ENCODE results near the gene BTAF1.
"Not testable (repeated sequence)": the region's sequence is repeated elsewhere in the genome, so short reads cannot be mapped to it uniquely, and the experiment has no call there.

BTAF1 gene

DNA sequence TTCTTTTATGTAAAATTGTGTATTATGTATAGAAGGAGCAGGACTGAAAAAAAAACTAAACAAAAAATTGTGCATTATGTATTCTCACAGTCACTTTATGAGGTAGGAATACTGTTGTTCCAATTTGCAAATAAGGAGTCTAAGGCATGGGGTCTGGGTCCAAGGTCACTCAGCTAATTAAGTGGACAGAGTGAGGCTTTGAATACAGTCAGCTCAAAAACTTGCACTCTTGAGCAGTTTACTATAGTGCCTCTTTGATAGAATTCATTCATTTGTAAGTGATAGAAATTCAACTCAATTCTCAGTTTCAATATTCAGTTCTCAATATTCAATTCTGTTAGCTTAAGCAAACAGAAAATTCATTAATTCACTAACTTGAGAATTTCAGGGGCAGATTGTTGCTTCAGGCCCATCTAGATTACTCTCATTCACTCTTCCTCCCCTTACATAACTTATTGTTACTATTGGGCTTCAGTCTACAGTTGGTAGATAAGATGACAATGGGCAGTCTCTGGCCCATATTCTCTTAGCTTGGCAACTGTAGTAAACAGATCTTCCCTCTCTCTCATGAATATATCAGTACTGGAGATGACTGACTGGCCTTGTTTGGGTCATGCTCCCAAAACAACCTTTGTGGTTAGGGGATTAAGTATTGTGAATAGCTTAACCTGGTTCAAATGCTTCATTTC is 86.6 kb downstream of the BTAF1 start:
- no peak overlapping the region for H3K4me3 ChIP-seq (replicated peaks; ENCODE audit: low read depth, low read length)
- TF ChIP-seq, protein P1, sequence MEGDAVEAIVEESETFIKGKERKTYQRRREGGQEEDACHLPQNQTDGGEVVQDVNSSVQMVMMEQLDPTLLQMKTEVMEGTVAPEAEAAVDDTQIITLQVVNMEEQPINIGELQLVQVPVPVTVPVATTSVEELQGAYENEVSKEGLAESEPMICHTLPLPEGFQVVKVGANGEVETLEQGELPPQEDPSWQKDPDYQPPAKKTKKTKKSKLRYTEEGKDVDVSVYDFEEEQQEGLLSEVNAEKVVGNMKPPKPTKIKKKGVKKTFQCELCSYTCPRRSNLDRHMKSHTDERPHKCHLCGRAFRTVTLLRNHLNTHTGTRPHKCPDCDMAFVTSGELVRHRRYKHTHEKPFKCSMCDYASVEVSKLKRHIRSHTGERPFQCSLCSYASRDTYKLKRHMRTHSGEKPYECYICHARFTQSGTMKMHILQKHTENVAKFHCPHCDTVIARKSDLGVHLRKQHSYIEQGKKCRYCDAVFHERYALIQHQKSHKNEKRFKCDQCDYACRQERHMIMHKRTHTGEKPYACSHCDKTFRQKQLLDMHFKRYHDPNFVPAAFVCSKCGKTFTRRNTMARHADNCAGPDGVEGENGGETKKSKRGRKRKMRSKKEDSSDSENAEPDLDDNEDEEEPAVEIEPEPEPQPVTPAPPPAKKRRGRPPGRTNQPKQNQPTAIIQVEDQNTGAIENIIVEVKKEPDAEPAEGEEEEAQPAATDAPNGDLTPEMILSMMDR (IDR thresholded peaks at IDR 0.05; ENCODE audit: low read length, missing control alignments), result no peak
- DNase-seq (ENCODE audit: low read depth), result peak; percentile 37

DNA sequence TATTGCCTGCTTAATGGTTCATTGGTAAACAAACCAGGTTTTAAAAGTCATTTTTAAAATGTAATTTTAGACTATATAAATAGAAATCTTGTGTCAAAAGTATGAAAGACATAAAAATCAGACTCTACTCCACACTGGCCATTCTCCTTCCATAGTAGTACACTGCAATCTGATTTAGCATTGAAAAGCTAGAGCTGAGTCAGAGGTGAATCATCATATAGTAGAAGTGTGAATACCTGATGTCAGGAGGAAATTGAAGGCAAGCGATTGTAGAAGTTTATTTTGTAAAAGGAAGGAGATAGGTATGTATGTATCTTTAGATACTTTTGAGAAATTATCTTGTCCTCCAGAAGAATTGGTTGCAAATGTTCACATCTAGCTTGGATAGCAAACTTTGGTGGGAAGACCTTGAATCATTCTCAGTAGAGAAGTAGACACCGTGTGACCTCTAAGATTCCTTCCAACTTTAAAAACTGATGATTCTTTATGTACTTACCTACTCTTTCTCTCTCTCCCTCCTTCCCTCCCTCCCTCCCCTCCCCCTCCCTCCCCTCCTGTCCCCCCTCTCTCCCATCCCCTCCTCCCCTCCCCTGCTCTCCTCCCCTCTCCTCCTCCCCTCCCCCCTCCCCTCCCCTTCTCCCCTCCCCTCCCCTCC is 88.1 kb downstream of the BTAF1 start:
- no peak overlapping the region for H3K4me3 ChIP-seq (replicated peaks; ENCODE audit: low read depth, low read length)
- DNase-seq (ENCODE audit: low read depth), result peak; percentile 69
- TF ChIP-seq, protein P1 (IDR thresholded peaks at IDR 0.05; ENCODE audit: low read length, missing control alignments), result no peak

DNA sequence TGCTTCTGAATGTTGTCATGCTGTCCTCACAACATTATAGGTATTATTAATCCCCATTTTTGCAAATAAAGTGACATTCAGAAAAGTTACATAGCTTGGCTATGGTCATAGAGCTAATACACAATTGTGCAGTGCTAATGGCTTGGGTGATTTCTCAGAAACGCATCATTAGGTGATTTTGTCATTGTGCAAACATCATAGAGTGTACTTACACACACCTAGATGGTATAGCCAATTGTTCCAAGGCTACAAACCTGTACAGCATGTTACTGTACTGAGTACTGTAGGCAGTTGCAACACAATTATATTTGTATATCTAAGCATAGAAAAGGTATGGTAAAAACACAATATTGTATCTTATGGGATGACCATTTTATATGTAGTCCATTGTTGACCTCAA is 91.0 kb downstream of the BTAF1 start:
- DNase-seq (ENCODE audit: low read depth), result no peak
- H3K4me3 ChIP-seq (replicated peaks; ENCODE audit: low read depth, low read length), result no peak overlapping the region
- TF ChIP-seq, protein P1 (IDR thresholded peaks at IDR 0.05; ENCODE audit: low read length, missing control alignments), result no peak

DNA sequence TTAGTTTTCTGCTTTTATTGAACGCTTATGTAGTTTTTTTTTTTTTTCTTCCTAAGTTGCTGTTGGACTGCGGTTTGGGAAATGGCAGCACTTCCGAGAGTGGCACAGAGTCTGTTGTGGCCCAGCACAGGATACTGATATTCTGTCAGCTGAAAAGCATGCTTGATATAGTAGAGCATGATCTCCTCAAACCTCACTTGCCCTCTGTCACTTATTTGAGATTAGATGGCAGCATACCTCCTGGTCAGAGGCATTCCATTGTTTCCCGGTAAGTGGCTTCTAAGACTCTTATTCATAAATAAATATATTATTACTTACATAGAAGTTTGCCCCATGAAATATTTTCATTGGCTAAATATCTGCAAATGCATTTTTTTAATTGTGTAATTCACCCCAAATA is 101.1 kb downstream of the BTAF1 start:
- H3K4me3 ChIP-seq (replicated peaks; ENCODE audit: low read depth, low read length), result no peak overlapping the region
- DNase-seq (ENCODE audit: low read depth), result no peak
- TF ChIP-seq, protein P1 (IDR thresholded peaks at IDR 0.05; ENCODE audit: low read length, missing control alignments), result no peak

DNA sequence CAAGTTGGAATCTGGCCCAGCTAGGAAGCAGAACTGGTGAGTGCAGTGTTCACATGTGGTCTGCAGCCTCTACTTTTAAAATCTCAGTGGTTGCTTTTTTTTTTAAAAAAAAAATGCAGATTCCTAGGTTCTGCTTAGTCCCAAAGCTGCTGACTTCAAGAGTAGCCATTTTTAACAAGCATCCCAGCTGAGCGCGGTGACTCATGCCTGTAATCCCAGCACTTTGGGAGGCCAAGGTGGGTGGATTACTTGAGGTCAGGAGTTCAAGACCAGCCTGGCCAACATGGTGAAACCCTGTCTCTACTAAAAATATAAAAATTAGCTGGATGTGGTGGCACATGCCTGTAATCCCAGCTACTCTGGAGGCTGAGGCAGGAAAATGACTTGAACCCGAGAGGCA is 101.8 kb downstream of the BTAF1 start:
- DNase-seq (ENCODE audit: low read depth); H3K4me3 ChIP-seq (replicated peaks; ENCODE audit: low read depth, low read length): not testable (repeated sequence)

DNA sequence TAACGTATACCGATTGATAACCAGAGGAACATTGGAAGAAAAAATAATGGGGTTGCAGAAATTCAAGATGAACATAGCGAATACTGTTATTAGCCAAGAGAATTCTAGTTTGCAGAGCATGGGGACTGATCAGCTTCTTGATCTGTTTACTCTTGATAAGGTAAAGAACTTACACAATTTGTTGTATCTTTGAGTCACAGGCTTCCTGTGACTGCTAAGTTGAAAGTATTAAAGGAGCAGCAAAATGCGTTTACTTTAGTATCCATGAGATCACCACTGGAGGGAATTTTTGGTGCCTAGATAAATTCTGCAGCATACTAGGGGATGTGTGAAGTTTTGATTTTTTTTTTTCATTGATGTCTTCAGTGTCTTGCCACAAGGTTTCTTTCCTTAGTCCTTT is 103.6 kb downstream of the BTAF1 start:
- TF ChIP-seq, protein P1 (IDR thresholded peaks at IDR 0.05; ENCODE audit: low read length, missing control alignments), result no peak
- DNase-seq (ENCODE audit: low read depth), result no peak

DNA sequence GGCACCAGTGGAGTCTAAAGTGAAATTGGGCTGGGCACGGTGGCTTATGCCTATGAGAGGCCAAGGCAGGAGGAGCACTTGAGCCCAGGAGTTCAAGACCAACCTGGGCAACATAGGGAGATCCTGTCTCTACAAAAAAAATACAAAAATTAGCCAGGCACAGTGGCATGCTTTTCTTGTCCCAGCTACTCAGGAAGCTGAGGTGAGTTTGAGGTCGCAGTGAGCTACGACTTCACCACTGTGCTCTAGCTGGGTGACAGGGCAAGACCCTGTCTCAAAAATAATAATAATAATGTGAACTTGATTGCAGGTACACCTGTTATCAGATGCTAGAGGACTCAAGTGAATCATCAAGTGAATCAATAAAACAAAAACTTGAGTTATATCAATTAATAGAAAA is 108.0 kb downstream of the BTAF1 start:
- TF ChIP-seq, protein P1 (IDR thresholded peaks at IDR 0.05; ENCODE audit: low read length, missing control alignments), result no peak

More for the DNA sequence above, 103.6 kb downstream of the BTAF1 start:
- no peak overlapping the region for H3K4me3 ChIP-seq (replicated peaks; ENCODE audit: low read depth, low read length)

DNA sequence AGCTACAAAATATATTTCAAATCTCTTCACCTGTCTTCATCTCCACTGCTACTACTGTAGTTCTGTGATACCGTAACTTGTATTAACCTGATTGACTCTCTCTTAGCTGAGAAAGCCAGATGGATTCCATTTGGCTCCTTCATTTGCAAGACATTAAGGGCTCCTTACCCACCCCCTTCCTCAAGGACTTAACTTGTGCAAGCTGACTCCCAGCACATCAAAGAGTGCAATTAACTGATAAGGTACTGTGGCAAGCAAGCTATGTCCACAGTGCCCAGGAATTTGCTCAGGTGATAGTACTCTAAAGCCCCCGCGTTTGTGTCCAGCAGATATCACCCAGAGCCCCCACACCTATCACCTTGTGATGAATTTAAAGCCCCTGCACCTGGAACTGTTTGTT is 109.5 kb downstream of the BTAF1 start:
- not testable (repeated sequence) for H3K4me3 ChIP-seq (replicated peaks; ENCODE audit: low read depth, low read length); DNase-seq (ENCODE audit: low read depth)

More for the DNA sequence above, 108.0 kb downstream of the BTAF1 start:
- no peak for DNase-seq (ENCODE audit: low read depth)
- no peak overlapping the region for H3K4me3 ChIP-seq (replicated peaks; ENCODE audit: low read depth, low read length)
